Thoracic aorta (tissue), 2 donors: ENCODE results near the gene TSKS. TPM values are rescaled to one million over a fixed set of nuclear protein-coding genes. Genes with fewer than 3 reads are reported as not detected.

ENCODE experiments used
- ATAC-seq: fragments of 150-250 bp; one replicate; pipeline ENCODE4 v1.8.0; 2017; ENCODE audit warnings: low read depth; ENCODE audit not compliant: insufficient number of reproducible peaks, low FRiP score
- DNase-seq: peaks from one replicate; pipeline ENCODE4 v3.0.0-alpha.2; 2020; ENCODE audit warnings: low spot score
- H3K27ac ChIP-seq, 2 donors: fragments of 200-600 bp; sonication (generic); 1 replicate in 1 of 2; 2 replicates in 1 of 2; pipeline ENCODE4 v1.5.1; 2016; ENCODE audit warnings: mild to moderate bottlenecking in 2 of 2, moderate library complexity in 2 of 2
- H3K27me3 ChIP-seq: fragments of 200-600 bp; sonication (generic); replicated peaks from 2 replicates; pipeline ENCODE4 v1.6.0; 2016; ENCODE audit warnings: mild to moderate bottlenecking; ENCODE audit not compliant: insufficient read depth
- H3K36me3 ChIP-seq: fragments of 200-600 bp; sonication (generic); one replicate; pipeline ENCODE4 v1.5.1; 2016
- H3K4me1 ChIP-seq, 2 donors: fragments of 200-600 bp; sonication (generic); 1 replicate in 1 of 2; 2 replicates in 1 of 2; pipeline versions ENCODE4 v1.5.1 to v1.6.0; 2016; ENCODE audit warnings: low read depth in 2 of 2, mild to moderate bottlenecking in 1 of 2; ENCODE audit not compliant: control insufficient read depth in 1 of 2
- H3K4me3 ChIP-seq: fragments of 200-600 bp; sonication (generic); 2 replicates; pipeline ENCODE4 v1.5.1; 2016; ENCODE audit warnings: mild to moderate bottlenecking
- H3K9me3 ChIP-seq: fragments of 200-600 bp; sonication (generic); 2 replicates; pipeline ENCODE4 v1.5.1; 2016
- CTCF ChIP-seq: fragments of 200-600 bp; sonication (generic); IDR thresholded peaks from one replicate; pipeline ENCODE4 v1.5.1; 2019; ENCODE audit warnings: antibody characterized with exemption
- total RNA-seq, 2 donors: library from RNA; depleted of rRNA; stranded (reverse); fragments of >200 nt; gene quantifications; one replicate each; pipeline versions ENCODE4 v1.1.0 to v1.2.3, GENCODE V29; 2016

The TSKS gene
- total RNA-seq, 2 donors from 2014 or later = not detected

DNA sequence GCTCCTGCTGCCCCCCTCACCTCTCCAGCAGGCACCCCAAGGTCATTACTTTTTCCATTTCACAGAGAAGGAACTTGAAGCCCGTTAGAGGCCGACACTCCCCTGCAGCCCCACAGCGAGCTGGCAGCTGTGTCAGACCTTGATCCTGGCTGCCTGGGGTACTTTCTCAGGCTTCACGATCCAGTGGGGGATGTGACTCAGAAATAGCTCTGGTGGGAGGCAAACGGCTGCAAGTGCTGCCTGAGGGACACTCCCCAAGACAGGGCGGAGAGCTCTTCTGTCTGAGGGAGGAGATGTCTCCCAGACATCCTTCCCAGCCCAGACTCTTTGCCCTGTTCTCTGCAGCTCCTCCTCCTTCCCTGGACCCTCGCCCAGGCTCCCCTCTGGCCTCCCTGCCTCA lies 4.8 kb downstream of the TSKS start:
- Histone ChIP-seq H3K4me1 (no peaks in the 10 kb centered on the region), H3K27ac (no peak overlapping the region), H3K27me3 (no peaks in the 10 kb centered on the region), H3K36me3 (no peaks in the 10 kb centered on the region), H3K4me3 (no peak overlapping the region), H3K9me3 (peaks cover 7% of the 10 kb centered on the region)
- no peak for ATAC-seq
- no peak for TF ChIP-seq CTCF
- DNase-seq = no peak

DNA sequence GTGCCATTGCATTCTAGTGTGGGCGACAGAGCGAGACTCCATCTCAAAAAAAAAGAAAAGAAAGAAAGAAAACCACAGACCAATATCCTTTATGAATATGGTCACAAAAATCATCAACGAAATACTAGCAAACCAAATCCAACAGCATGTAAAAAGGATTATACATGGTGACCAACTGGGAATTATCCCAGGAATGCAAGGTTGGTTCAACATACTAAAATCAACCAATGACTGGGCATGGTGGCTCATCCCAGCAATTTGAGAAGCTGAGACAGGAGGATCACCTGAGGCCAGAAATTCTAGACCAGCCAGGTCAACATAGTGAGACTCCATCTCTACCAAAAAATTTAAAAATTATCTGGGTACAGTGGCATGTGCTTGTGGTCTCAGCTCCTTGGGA lies 7.2 kb downstream of the TSKS start:
- peaks cover 7% of the 10 kb centered on the region for H3K9me3 ChIP-seq
- no peak for ATAC-seq
- no peak for TF ChIP-seq CTCF
- no peaks in the 10 kb centered on the region for H3K36me3 ChIP-seq
- no peak overlapping the region for H3K27ac ChIP-seq
- DNase-seq = no peak
- H3K4me3 ChIP-seq = no peak overlapping the region
- no peaks in the 10 kb centered on the region for H3K4me1 ChIP-seq
- H3K27me3 ChIP-seq = no peaks in the 10 kb centered on the region

GRCh38 chr19:49752701-49753100 lies 10.4 kb downstream of the TSKS start:
- no peak overlapping the region for H3K27ac ChIP-seq
- no peak overlapping the region for H3K4me3 ChIP-seq
- no peaks in the 10 kb centered on the region for H3K4me1 ChIP-seq
- H3K9me3 ChIP-seq = peaks cover 7% of the 10 kb centered on the region
- no peaks in the 10 kb centered on the region for H3K36me3 ChIP-seq
- TF ChIP-seq CTCF = no peak
- no peak for DNase-seq
- no peak for ATAC-seq
- H3K27me3 ChIP-seq = no peaks in the 10 kb centered on the region

- Histone ChIP-seq H3K4me3 (no peak overlapping the region), H3K36me3 (no peaks in the 10 kb centered on the region), H3K27ac (no peak overlapping the region), H3K27me3 (no peaks in the 10 kb centered on the region), H3K9me3 (no peaks in the 10 kb centered on the region), H3K4me1 (no peaks in the 10 kb centered on the region)
- DNase-seq (no peak), ATAC-seq (no peak)
- TF ChIP-seq CTCF = no peak
Measured at GRCh38 chr19:49749771-49750170, 13.3 kb downstream of the TSKS start.

DNA sequence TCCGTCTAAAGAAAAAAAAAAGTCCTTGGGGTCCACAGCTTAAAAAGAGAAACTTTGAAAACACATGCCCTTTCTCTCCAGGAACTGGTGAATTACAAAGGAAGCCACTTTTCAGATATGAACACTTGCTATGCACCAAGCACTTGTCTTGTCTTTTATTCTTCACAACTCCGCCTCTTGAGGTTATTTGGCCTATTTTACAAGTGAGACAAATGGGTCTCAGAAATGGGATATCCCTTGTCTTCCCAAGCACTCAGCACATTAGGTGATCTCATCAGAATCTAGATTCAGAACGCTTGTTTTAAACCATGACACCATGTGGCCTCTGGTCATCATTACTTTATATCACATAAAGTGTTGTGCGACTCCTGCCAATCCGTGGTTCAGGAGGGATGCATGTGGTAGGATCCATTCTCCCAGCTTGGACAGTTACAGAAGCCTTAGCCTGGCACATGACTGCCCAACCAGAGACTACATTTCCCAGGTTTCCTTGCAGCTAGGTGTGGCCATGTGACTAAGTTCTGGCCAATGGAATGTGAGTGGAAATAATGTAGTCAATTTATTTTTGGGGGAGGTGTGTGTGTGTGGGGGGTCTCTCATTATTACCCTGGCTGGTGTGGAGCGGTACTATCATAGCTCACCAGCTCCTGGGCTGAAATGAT lies 13.9 kb downstream of the TSKS start:
- Histone ChIP-seq H3K27ac (no peak overlapping the region), H3K27me3 (no peaks in the 10 kb centered on the region)
- TF ChIP-seq CTCF = no peak

More for the DNA sequence above, 13.9 kb downstream of the TSKS start:
- ATAC-seq (no peak), DNase-seq (no peak)
- H3K4me3 ChIP-seq = no peak overlapping the region
- no peaks in the 10 kb centered on the region for H3K9me3 ChIP-seq
- no peaks in the 10 kb centered on the region for H3K36me3 ChIP-seq
- H3K4me1 ChIP-seq = no peaks in the 10 kb centered on the region
